HG02642 (cell line): ENCODE measurements around the gene TPRKB.
"Not testable (repeated sequence)": the region's sequence is repeated elsewhere in the genome, so short reads cannot be mapped to it uniquely, and the experiment has no call there.

Experiments
- ATAC-seq: cut with Tn5 transposase; IDR thresholded peaks from one replicate; pipeline ENCODE4 v1.9.1; 2021; ENCODE audit warnings: mild to moderate bottlenecking; ENCODE audit not compliant: unreplicated experiment, poor library complexity

The TPRKB gene

DNA sequence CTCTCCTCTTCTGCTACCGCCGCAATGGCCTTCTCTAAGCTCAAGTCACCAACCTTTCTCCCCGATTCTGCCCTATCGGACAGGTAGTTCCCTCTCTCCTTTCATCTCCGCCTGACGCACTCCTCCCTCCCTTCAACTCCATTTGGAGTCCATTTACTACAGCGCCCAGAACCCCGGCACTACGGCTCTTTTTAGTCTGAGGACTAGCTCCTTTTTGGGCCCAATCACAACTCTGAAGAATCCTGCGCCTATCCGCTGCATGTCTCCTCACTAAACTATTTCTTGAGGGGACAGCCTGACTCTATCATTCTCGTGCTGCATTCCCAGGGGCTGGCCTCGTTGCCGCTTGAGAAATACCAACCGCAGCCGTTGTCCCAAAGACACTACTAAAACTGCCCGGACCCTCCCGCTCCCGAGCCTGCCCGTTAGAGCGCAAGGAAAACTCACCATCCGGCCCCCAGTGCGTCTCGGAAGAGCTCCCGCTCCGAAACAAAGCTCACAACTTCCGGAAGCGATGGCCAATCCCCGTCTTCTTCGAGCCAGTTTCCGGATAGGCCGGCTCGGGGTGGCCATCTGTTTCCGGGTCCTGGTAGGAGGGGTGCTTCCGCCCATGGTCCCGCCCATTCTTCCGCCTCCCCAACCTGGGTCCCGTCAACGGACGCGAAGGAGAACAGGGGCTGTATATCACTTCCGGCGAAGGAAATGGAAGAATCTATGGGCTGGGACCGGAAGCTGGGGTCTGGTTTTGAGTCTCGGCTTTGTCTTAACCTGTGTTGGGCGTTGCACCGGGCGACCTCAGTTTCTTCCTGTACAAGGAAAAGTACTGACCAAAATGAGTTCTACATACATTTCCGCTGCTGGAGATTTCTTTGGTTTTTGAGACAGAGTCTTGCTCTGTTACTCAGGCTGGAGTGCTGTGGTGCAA, at the start of gene TPRKB:
TSS of gene TPRKB (minus strand) at position 491 of the 925 bp plus-strand sequence. CDS start 2,776 bp downstream, outside the sequence.
- ATAC-seq = peak; percentile 97

DNA sequence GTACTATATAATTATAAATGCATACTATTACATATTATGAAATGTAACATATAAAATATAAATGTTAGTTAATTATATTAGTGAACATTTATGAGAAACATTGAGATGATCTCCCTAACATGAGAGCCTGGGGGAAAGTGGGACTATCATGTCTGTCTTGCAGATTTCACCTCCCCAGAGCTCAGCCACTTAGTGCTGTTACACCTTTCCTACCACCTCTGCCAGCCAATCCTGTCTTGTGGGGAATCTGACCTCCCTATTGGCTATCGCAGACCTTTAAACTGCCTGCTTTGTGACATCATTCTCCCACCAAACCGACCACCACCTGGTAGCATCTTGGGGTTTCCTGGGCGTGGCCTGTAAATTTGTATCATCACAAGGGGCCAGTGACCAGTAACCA, 46.7 kb upstream of the TPRKB start, which contains the start of gene C2orf78:
TSS of gene C2orf78 (plus strand) at position 301 of the 400 bp plus-strand sequence. CDS start 127 bp downstream, outside the sequence.
- not testable (repeated sequence) for ATAC-seq

DNA sequence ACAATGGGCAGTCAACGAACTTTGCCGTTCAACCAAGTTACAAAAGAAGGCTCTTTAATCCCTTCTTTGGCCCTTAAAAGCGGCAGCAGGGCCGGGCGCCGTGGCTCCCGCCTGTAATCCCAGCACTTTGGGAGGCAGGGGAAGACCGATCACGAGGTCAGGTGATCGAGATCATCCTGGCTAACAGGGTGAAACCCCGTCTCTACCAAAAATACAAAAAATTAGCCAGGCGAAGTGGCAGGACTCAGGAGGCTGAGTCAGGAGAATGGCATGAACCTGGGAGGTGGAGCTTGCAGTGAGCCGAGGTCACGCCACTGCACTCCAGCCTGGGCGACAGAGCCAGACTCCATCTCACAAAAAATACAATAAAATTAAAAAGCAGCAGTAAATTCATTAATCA, 46.3 kb upstream of the TPRKB start:
- ATAC-seq = not testable (repeated sequence)

DNA sequence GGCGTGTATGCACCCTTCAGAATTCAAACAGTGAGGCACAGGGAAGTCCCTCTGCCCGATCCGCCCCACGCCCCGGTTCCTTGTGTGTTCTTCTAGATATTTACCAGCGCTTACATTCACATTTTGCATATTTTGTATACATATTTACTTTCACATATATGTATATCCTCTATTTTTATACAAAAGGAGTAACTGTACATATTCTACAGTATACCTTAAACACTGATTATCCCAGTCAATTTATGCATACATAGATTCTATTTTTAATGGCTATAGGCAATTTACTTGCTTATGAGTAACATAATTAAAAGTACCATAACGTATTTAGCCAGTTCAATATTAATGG, 43.1 kb upstream of the TPRKB start:
- no peak for ATAC-seq

DNA sequence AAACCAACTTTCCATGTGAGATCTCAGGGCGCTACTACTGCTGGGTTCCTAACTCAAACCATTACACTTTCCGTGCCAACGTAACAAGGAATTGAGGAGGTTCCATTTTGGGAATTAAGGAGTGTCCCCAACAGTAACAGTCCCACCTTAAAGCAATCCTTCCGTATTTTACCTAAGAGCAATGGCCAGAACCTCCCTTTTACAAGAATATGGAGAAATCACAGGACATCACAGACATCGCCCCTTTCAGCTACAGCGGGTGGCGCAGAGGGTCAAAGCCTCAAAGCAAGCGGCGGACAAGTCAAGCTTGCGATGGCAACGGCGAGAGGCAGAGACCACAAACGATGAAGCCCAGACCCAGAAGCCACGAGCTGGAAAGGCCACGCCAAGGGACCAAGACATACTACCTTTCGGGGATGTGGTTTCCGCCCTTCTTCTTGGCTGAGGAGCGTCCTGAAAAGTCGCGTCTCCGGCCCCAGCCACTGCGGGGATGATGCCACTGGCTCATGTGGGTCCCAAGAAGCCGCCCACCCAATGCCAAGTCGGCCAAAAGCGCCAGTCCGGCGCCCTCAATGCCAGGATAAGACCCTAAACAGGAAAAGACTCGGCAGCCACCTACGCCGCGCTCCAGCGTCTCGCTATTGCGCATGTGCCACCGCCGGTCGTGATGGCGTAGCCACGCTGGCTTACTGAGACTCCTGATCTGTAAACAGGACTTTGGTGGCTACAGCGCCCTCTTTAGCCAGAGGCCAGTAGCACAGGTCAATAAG, 42.5 kb upstream of the TPRKB start, which contains the start of gene DUSP11:
TSS of gene DUSP11 (minus strand) at position 637 of the 770 bp plus-strand sequence. CDS start at position 508, 129 bp downstream.
- peak; percentile 98 for ATAC-seq

DNA sequence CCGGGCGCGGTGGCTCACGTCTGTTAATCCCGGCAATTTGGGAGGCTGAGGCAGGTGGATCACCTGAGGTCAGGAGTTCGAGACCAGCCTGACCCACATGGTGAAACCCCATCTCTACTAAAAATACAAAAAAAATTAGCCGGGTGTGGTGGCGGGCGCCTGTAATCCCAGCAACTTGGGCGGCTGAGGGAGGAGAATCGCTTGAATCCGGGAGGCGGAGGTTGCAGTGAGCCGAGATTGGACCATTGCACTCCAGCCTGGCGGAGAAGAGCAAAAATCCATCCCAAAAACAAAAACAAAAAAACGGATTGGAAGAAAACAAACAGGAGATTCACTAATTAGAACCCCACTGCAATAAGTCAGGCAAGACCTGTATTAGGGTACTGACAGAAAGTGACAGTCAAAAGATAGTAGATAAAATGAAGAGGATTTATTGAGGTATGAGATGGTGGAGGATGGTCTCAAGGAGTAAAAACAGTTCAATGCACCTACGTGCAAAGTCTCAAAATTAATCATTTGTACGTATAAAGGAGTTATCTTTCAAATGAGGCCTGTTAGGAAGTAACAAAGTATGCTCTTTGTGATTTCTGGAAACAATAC, 41.8 kb upstream of the TPRKB start:
- ATAC-seq = not testable (repeated sequence)

DNA sequence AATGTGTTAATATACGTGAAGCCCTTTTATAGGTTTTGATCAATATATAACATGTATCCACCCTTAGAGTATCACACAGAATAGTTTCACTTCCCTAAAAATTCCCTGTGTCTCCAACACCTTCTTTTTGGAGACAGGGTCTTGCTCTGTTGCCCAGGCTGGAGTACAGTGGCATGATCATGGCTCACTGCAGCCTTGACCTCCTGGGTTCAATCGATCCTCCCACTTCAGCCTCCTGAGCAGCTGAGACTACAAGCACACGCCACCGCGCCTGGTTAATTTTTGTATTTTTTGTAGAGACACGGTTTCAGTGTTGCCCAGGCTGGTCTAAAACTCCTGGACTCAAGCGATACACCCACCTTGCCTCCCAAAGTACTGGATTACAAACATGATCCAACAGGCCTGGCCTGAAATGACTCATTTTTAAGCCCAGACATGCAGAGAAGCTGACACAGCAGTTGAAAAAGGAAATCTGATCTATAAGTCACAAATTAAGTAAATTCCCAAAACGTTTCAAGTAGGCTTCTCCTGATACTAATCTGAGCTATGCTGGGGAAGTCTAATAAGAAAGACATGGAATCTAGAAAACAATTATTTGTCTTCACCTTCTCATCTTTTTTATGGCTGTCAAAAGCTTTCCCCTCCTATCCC, 39.8 kb upstream of the TPRKB start:
- no peak for ATAC-seq

DNA sequence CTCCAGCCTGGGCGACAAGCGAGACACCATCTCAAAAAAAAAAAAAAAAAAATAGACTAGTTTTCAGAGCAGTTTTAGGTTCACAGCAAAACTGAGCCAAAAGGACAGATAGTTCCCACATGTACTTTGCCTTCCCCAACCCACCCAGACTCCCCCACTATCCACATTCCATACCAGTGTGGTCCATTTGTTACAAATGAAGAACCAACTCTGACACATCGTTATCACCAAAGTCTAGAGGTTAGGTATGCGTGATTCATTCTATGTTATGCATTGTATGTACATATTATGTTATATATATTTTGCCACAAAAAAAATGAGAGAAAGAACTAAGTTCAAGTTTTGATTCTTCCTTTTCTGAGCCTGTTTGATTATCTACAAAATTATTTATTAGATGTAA, 39.2 kb upstream of the TPRKB start:
- no peak for ATAC-seq

DNA sequence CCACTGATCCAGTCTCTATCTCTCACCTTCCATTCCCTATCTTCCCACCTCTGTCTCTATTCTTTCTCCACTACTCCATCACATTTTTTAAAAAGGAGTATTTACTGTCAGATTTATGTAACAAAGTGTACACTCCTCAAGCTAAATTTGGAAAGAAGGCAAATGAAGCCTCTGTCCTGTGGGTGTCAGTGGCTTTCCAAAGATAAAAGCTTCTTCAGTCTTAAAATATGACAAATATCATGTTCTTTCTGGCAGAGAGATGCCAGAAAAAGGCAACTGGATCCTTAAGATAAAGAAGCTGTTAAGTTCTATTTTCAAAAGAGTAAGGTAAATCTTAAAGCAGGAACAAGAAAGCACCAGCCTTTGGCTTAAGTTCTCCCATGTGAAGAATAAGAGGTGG, 35.7 kb upstream of the TPRKB start:
- no peak for ATAC-seq

DNA sequence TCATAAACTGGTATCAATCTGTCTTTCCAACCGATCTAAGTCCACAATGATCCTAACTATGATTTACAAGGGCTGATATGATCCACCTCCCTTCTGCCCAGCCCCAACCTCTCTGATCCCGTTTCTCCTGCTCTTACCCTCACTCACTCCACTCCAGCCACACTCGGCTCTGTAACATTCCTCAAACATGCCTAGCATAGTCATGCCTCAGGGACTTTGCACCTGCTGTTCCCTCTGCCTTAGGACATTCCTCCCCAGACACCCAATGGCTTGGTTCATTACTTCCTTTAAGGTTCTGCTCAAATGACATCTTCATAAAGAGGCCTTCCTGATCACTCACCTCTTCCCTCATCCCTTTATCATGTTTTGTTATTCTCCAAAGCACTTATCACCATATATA, 33.6 kb upstream of the TPRKB start:
- no peak for ATAC-seq

DNA sequence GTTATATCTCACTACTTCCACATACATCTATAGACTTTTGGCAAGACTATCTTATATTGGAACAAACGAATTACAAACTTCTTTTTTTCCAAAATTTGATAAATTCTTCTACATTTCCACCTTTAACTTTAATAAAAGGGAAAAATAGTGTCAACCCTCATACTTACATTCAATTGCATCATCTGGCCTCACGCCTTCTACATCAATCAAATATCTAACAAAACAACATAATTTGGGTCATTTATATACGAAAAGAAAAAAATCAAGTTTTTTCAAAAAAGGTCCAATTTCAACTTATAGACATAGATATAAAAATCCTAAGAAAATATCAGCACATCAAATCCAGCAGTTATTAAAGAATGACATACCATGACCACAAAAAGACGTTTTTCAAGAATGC, 29.8 kb upstream of the TPRKB start:
- no peak for ATAC-seq

DNA sequence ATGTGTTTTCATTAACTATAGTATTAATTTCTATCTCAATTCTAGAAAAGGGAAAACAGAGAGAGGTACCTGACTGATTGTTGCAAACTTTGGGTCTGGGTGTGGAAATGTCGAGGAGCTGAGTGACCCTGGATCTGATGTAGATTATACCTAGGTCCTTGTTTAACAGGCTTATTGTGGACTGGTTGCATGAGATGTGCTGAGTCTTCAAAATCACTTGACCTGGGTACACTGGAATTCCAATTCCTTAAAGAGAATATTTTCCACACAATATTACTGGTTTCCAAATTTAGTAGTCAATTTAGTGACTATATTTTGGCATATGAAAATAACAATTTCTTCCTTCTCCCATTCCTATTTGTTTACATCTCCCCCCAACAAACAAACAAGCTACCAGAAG, 29.2 kb upstream of the TPRKB start:
- no peak for ATAC-seq

DNA sequence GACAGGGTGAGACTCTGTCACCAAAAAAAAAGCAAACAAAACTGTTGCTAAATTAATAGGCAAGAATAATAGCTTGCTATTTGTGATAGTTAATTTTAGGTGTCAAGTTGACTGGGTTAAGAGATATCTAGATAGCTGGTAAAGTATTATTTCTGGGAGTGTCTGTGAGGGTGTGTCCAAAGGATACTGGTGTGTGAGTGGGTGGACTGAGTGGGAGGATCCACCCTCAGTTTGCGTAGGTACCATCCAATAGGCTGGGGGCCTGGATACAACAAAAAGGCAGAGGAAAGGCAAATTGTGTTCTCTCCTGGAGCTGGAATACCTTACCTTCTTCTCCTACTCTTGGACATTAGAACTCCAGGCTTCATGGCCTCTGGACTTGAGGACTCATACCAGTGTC, 27.8 kb upstream of the TPRKB start:
- no peak for ATAC-seq

DNA sequence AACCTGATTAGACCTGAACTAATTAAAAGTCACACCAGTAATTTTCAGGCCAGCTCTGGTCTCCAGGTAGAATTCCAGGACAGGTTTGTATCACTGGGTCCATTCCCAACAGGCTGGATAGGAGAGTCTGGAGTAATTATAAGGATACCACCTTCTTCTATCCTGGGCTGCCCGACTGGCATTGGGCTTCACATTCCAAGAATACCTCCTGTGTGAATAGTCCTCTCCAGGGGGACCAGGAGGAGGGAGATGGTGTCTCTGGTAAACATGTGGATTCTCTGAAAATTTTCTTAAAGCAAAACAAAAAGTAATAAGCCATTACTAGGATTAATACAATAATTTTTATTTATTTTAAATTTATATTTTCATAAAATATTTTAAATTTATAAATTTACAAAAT, 25.4 kb upstream of the TPRKB start:
- no peak for ATAC-seq

DNA sequence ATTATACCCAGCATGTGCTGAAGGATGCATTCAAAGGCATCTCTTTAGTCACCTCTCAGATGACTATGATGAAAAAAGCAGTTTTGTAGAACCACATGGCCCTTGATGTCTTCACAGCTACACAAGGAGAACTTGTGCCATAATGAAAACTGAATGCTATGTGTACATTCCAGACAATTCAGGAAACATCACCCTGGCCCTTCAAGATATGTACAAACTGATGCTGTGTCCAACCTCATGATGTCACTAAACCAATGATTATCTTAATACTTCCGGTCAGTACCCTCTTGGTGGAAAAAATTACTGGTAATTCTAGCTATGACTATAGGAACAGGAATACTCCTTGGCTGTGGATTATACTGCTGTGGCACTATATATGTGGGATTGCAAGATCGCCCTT, 22.8 kb upstream of the TPRKB start:
- ATAC-seq = no peak

DNA sequence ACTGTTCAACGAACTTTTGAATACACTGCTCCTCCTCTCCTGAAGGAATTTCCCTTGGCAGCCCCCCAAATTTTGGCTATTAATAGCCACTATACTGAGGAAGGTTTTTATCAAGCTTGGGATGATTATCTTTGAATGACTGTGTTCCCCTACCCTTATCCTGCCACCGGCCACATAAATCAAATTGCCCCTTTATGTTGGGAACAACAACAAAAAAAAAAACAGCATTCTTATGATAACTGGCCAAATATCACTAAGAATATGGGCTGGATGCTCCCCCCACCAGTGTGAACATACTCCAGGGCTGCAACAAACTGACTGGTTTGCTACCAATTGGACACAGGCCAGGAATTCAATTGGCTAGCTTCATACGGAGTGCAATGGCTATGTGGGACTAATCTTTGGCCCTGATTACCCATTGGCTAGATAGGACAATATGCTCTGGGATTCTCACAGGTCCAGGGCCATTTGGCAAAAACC, 22.2 kb upstream of the TPRKB start:
- no peak for ATAC-seq

DNA sequence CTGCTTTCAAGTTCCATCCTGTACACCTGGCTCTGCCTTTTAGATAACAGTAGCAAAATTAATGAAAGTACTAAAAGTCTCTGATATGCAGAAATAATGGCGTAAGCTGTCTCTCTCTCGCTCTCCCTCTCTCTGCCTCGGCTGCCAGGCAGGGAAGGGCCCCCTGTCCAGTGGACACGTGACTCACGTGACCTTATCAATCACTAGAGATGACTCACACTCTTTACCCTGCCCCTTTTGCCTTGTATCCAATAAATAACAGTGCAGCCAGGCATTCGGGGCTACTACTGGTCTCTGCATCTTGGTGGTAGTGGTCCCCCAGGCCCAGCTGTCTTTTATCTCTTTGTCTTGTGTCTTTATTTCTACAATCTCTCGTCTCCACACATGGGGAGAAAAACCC, 17.2 kb upstream of the TPRKB start:
- ATAC-seq = not testable (repeated sequence)

DNA sequence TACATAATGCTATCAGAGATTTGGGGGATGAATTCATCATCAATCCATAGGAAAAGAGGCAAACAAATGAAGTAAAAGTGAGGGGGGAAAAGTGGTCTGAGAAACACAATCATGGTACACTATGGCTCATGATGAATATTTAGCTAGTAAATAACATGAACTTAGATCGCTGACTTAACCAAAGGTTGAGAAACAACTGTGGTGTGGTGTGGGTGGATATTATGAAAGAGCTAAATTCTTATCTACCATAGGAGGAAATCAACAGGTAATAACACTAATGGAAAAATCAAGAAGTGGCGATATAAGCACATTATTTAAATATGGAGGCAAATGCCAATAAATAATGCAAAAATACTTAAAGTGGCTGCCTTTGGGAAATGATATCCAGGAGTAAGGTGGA, 12.2 kb upstream of the TPRKB start:
- no peak for ATAC-seq

DNA sequence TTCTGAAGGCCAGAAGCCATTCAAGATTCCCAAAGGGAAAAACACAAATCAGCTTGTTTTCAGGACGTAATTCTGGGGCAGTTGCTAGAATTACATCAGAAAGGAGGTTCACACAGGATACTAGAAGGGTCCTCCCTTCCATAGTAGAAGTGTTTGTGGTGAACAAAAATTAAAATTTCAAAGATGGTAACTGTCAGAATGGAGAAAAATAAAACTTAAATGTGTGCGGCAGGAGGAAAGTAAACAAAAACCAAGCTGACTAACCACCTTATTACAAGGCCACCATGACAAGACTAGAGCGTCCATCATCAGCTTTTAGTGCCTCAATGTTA, 9.7 kb upstream of the TPRKB start:
- ATAC-seq = no peak
